HCT116 (cell line): Measurements from ENCODE around the gene CISD2. TPM values are rescaled to one million over a fixed set of nuclear protein-coding genes. Genes with fewer than 3 reads are reported as not detected.

ENCODE experiments used
- ATAC-seq: fragments of 200-7000 bp; cut with Tn5 transposase; 2 replicates; pipeline ENCODE4 v1.9.1; 2020; ENCODE audit warnings: mild to moderate bottlenecking, moderate library complexity
- BruUV-seq: library from RNA; stranded (reverse); fragments of 400-500 nt; replicated peaks from 2 replicates; lab custom pipeline; 2021; lab: Mats Ljungman, UMichigan
- CTCF ChIA-PET: fragments of 300-600 bp; sonication (Branson Sonifier 250); formaldehyde crosslinking; loops from one replicate; lab custom pipeline; 2021; ENCODE audit warnings: antibody characterized with exemption; lab: Charles Lee
- POLR2A ChIA-PET: fragments of 300-600, 350-600 bp; sonication (Branson Sonifier 250); formaldehyde crosslinking; loops from one replicate; lab custom pipeline; 2021; ENCODE audit warnings: antibody characterized with exemption; lab: Charles Lee
- RAD21 ChIA-PET, 2 experiments: fragments of 300-600 bp; sonication (Branson Sonifier 250); formaldehyde crosslinking; loops; one replicate each; lab custom pipeline; 2023; ENCODE audit warnings: low total read pairs in 2 of 2; ENCODE audit not compliant: uncharacterized antibody in 2 of 2, unreplicated experiment in 2 of 2, low non-redundant PET in 1 of 2; lab: Charles Lee
- DNase-seq: peaks from one replicate; pipeline ENCODE4 v3.0.0-alpha.2; 2010; ENCODE audit warnings: low read depth, low spot score
- H2AFZ ChIP-seq: fragments of 200-600 bp; shearing (Covaris generic), sonication (generic); 2 replicates; pipeline ENCODE4 v1.6.1; 2017; ENCODE audit warnings: low read depth, mixed run types, mixed read lengths, antibody characterized with exemption, low read length; ENCODE audit not compliant: poor library complexity, severe bottlenecking
- H3K27ac ChIP-seq: 2 replicates; pipeline ENCODE4 v1.5.1; 2012; ENCODE audit warnings: low read depth, low read length
- H3K27me3 ChIP-seq: fragments of 200-600 bp; sonication (generic); 2 replicates; pipeline ENCODE4 v1.6.1; 2016; ENCODE audit warnings: mixed run types, low read length, mixed read lengths; ENCODE audit not compliant: insufficient read depth
- H3K36me3 ChIP-seq, 2 experiments: fragments of 200-500 bp in 1 of 2; fragments of 200-600 bp in 1 of 2; sonication (Bioruptor generic) in 1 of 2; sonication (generic) in 1 of 2; 2 replicates each; pipeline versions ENCODE4 v1.5.1 to v1.6.1; 2014 to 2016; ENCODE audit warnings: low read length in 2 of 2, inconsistent platforms in 1 of 2, mixed read lengths in 1 of 2, mixed run types in 1 of 2; ENCODE audit not compliant: insufficient read depth in 2 of 2, control insufficient read depth in 1 of 2
- H3K4me1 ChIP-seq, 2 experiments: fragments of 200-600 bp in 1 of 2; sonication (generic) in 1 of 2; 2 replicates each; pipeline versions ENCODE4 v1.5.1 to v1.6.1; 2012 to 2017; ENCODE audit warnings: low read length in 2 of 2, inconsistent platforms in 1 of 2, mild to moderate bottlenecking in 1 of 2, mixed read lengths in 1 of 2, mixed run types in 1 of 2, moderate library complexity in 1 of 2; ENCODE audit not compliant: insufficient read depth in 2 of 2, control insufficient read depth in 1 of 2
- H3K4me2 ChIP-seq: fragments of 200-600 bp; sonication (generic); 2 replicates; pipeline ENCODE4 v1.6.1; 2017; ENCODE audit warnings: mixed run types, low read length, mixed read lengths
- H3K4me3 ChIP-seq, 2 experiments: fragments of 200-600 bp in 1 of 2; sonication (generic) in 1 of 2; replicated peaks in 1 of 2; 2 replicates each; pipeline ENCODE4 v1.5.1; 2011 to 2016; ENCODE audit warnings: low read length in 2 of 2, control low read depth in 1 of 2, low read depth in 1 of 2, mild to moderate bottlenecking in 1 of 2, mixed read lengths in 1 of 2, mixed run types in 1 of 2
- H3K79me2 ChIP-seq: fragments of 200-600 bp; sonication (generic); 2 replicates; pipeline ENCODE4 v1.6.1; 2017; ENCODE audit warnings: mild to moderate bottlenecking, mixed run types, low read length, moderate library complexity, mixed read lengths; ENCODE audit not compliant: insufficient read depth
- H3K9ac ChIP-seq: fragments of 200-600 bp; sonication (generic); 2 replicates; pipeline ENCODE4 v1.6.1; 2016; ENCODE audit warnings: low read length, mixed read lengths
- H3K9me2 ChIP-seq: fragments of 200-600 bp; sonication (generic), shearing (Covaris generic); 2 replicates; pipeline ENCODE4 v1.6.1; 2017; ENCODE audit warnings: mixed run types, mild to moderate bottlenecking, moderate library complexity; ENCODE audit not compliant: insufficient read depth
- H3K9me3 ChIP-seq, 2 experiments: fragments of 200-500 bp in 1 of 2; fragments of 200-600 bp in 1 of 2; sonication (Bioruptor generic) in 1 of 2; sonication (generic) in 1 of 2; 2 replicates each; pipeline ENCODE4 v1.6.1; 2014 to 2017; ENCODE audit warnings: low read length in 2 of 2, mixed read lengths in 2 of 2, inconsistent platforms in 1 of 2, low read depth in 1 of 2, mild to moderate bottlenecking in 1 of 2, mixed run types in 1 of 2, moderate library complexity in 1 of 2; ENCODE audit not compliant: control insufficient read depth in 1 of 2, insufficient read depth in 1 of 2
- H4K20me1 ChIP-seq: fragments of 200-600 bp; sonication (generic), shearing (Covaris generic); 2 replicates; pipeline ENCODE4 v1.6.1; 2017; ENCODE audit warnings: mixed run types, mild to moderate bottlenecking, moderate library complexity; ENCODE audit not compliant: insufficient read depth
- CBX3 ChIP-seq: IDR thresholded peaks from 2 replicates; pipeline ENCODE4 v1.6.1; 2012; ENCODE audit warnings: low read depth
- CEBPB ChIP-seq: IDR thresholded peaks from 2 replicates; pipeline ENCODE4 v1.6.1; 2012; ENCODE audit warnings: low read depth
- EGR1 ChIP-seq: IDR thresholded peaks from 2 replicates; pipeline ENCODE4 v1.6.1; 2012; ENCODE audit warnings: low read depth
- ELF1 ChIP-seq: IDR thresholded peaks from 2 replicates; pipeline ENCODE4 v1.6.1; 2012; ENCODE audit warnings: low read depth, borderline replicate concordance
- EZH2 ChIP-seq: fragments of 200-600 bp; sonication (generic); IDR thresholded peaks from 2 replicates; pipeline ENCODE4 v1.6.1; 2017; ENCODE audit warnings: antibody characterized with exemption, mixed run types
- FOSL1 ChIP-seq: IDR thresholded peaks from 2 replicates; pipeline ENCODE4 v1.6.1; 2012; ENCODE audit warnings: low read depth
- JUND ChIP-seq: IDR thresholded peaks from 2 replicates; pipeline ENCODE4 v1.6.1; 2012
- POLR2AphosphoS5 ChIP-seq: IDR thresholded peaks from 2 replicates; pipeline ENCODE4 v1.6.1; 2011; ENCODE audit warnings: mild to moderate bottlenecking, low read depth, low read length, moderate library complexity
- RAD21 ChIP-seq: IDR thresholded peaks from 2 replicates; pipeline ENCODE4 v1.6.1; 2012; ENCODE audit warnings: low read depth, mild to moderate bottlenecking
- SP1 ChIP-seq: IDR thresholded peaks from 2 replicates; pipeline ENCODE4 v1.6.1; 2012; ENCODE audit warnings: low read depth
- SRF ChIP-seq: IDR thresholded peaks from 2 replicates; pipeline ENCODE4 v1.6.1; 2012; ENCODE audit warnings: low read depth
- YY1 ChIP-seq: IDR thresholded peaks from 2 replicates; pipeline ENCODE4 v1.6.1; 2011; ENCODE audit warnings: low read length, low read depth, moderate library complexity, mild to moderate bottlenecking; ENCODE audit not compliant: insufficient replicate concordance; ENCODE audit errors: extremely low read depth
- ZFX ChIP-seq: fragments of 450-650 bp; IDR thresholded peaks from 2 replicates; pipeline ENCODE4 v1.6.1; 2017
- intact Hi-C: fragments of 100-400 bp; cut with micrococcal nuclease; formaldehyde crosslinking; loops from 2 replicates; pipeline ENCODE4 v1.10.0; 2022
- total RNA-seq: library from RNA; stranded (reverse); gene quantifications from one replicate; pipeline ENCODE4 v1.2.1, GENCODE V29; 2021; ENCODE audit not compliant: unreplicated experiment
- TF ChIP-seq, protein P1 (sequence below): IDR thresholded peaks from 2 replicates; pipeline ENCODE4 v1.6.1; 2012
- TF ChIP-seq, protein P2 (sequence below): IDR thresholded peaks from 2 replicates; pipeline ENCODE4 v1.6.1; 2012
- TF ChIP-seq, protein P3 (sequence below): IDR thresholded peaks from 2 replicates; pipeline ENCODE4 v1.6.1; 2012; ENCODE audit warnings: low read depth
- TF ChIP-seq, protein P4 (sequence below): IDR thresholded peaks from 2 replicates; pipeline ENCODE4 v1.6.1; 2011; ENCODE audit warnings: mild to moderate bottlenecking, low read length, moderate library complexity; ENCODE audit not compliant: insufficient replicate concordance; ENCODE audit errors: extremely low read depth

The CISD2 gene
- total RNA-seq, 1 experiment from 2014 or later = 38.9 TPM

DNA sequence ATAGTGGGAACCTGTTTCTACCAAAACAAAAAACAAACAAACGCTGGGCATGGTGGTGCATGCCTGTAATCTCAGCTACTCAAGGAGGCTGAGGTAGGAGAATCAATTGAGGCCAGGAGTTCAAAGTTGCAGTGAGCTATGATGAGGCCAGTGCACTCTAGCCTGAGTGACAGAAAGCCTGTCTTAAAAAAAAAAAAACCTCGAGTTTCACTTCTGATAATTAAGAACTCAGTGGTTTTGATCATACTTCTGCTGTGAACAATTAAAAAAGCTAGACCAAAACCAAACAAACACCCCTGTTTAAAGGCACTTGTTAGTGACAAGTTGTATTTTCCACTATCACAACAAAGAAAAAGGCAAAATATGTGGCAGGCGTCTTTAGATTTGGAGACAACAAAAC lies 26.4 kb upstream of the CISD2 start:
- Histone ChIP-seq H3K9me3 (no peaks in the 10 kb centered on the region), H3K27ac (no peak overlapping the region), H3K4me2 (no peak overlapping the region), H3K9me2 (no peaks in the 10 kb centered on the region), H3K4me1 (no peaks in the 10 kb centered on the region), H4K20me1 (no peaks in the 10 kb centered on the region), H2AFZ (no peak overlapping the region), H3K79me2 (peaks cover 21% of the 10 kb centered on the region; the same call in 1 of the 2 replicates), H3K36me3 (no peaks in the 10 kb centered on the region), H3K27me3 (no peaks in the 10 kb centered on the region), H3K4me3 (no peak overlapping the region), H3K9ac (no peak overlapping the region)
- no peak for DNase-seq
- BruUV-seq = no TSS peak
- RAD21 ChIA-PET = no interaction called here
- CTCF ChIA-PET = no interaction called here
- POLR2A ChIA-PET = interaction anchor here (1.2 kb wide), 1 partner anchor 14 kb away, joined by 5 read pairs; no protein-coding TSS in a partner anchor
- no peak for TF ChIP-seq CBX3
- TF ChIP-seq EGR1 = no peak
- TF ChIP-seq, protein P1, sequence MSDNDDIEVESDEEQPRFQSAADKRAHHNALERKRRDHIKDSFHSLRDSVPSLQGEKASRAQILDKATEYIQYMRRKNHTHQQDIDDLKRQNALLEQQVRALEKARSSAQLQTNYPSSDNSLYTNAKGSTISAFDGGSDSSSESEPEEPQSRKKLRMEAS = no peak
- TF ChIP-seq YY1 = no peak
- no peak for TF ChIP-seq ZFX
- no peak for TF ChIP-seq FOSL1
- TF ChIP-seq, protein P2, sequence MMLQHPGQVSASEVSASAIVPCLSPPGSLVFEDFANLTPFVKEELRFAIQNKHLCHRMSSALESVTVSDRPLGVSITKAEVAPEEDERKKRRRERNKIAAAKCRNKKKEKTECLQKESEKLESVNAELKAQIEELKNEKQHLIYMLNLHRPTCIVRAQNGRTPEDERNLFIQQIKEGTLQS = no peak
- no peak for TF ChIP-seq ELF1
- no peak for TF ChIP-seq SP1
- no peak for TF ChIP-seq POLR2AphosphoS5
- TF ChIP-seq SRF = no peak
- no peak for TF ChIP-seq RAD21
- TF ChIP-seq CEBPB = no peak
- TF ChIP-seq, protein P3, sequence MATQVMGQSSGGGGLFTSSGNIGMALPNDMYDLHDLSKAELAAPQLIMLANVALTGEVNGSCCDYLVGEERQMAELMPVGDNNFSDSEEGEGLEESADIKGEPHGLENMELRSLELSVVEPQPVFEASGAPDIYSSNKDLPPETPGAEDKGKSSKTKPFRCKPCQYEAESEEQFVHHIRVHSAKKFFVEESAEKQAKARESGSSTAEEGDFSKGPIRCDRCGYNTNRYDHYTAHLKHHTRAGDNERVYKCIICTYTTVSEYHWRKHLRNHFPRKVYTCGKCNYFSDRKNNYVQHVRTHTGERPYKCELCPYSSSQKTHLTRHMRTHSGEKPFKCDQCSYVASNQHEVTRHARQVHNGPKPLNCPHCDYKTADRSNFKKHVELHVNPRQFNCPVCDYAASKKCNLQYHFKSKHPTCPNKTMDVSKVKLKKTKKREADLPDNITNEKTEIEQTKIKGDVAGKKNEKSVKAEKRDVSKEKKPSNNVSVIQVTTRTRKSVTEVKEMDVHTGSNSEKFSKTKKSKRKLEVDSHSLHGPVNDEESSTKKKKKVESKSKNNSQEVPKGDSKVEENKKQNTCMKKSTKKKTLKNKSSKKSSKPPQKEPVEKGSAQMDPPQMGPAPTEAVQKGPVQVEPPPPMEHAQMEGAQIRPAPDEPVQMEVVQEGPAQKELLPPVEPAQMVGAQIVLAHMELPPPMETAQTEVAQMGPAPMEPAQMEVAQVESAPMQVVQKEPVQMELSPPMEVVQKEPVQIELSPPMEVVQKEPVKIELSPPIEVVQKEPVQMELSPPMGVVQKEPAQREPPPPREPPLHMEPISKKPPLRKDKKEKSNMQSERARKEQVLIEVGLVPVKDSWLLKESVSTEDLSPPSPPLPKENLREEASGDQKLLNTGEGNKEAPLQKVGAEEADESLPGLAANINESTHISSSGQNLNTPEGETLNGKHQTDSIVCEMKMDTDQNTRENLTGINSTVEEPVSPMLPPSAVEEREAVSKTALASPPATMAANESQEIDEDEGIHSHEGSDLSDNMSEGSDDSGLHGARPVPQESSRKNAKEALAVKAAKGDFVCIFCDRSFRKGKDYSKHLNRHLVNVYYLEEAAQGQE = no peak
- TF ChIP-seq, protein P4, sequence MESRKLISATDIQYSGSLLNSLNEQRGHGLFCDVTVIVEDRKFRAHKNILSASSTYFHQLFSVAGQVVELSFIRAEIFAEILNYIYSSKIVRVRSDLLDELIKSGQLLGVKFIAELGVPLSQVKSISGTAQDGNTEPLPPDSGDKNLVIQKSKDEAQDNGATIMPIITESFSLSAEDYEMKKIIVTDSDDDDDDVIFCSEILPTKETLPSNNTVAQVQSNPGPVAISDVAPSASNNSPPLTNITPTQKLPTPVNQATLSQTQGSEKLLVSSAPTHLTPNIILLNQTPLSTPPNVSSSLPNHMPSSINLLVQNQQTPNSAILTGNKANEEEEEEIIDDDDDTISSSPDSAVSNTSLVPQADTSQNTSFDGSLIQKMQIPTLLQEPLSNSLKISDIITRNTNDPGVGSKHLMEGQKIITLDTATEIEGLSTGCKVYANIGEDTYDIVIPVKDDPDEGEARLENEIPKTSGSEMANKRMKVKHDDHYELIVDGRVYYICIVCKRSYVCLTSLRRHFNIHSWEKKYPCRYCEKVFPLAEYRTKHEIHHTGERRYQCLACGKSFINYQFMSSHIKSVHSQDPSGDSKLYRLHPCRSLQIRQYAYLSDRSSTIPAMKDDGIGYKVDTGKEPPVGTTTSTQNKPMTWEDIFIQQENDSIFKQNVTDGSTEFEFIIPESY = no peak
- no peak for TF ChIP-seq EZH2
- no peak for TF ChIP-seq JUND
- no peak for ATAC-seq
- intact Hi-C loops = no loop called here
